NCI-H526 (cell line): ENCODE data around the gene ABTB1.
A peak's percentile ranks its signal among the peaks of the same experiment; 100 is the strongest.

Experiments used
- DNase-seq, 2 experiments: peaks; one replicate each; lab custom pipeline; 2025; lab: John Stamatoyannopoulos, UW

ABTB1 gene

GRCh38 chr3:127672429-127673190 is at the start of gene ABTB1:
ABTB1 (plus strand) TSS chr3:127672952; CDS start chr3:127673026, 74 bp downstream.
- peak; percentile 49 to 94 for DNase-seq

GRCh38 chr3:127624063-127624462 is 48.7 kb upstream of the ABTB1 start:
- no peak for DNase-seq

DNA sequence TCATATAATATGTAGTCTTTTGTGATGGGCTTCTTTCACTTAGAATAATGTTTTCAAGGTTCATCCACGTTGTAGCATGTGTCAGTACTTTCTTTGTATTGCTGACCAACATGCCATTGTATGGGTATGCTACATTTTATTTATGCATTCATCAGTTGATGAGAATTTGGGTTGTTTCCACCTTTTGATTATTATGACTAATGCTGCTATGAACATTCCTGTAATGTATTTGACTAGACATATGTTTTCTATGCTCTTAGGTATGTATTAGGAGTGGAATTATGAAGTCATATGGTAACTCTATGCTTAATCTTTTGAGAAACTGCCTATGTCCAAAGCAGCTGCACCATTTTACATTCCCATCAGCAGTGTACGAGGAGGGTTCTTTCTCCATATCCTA is 46.9 kb upstream of the ABTB1 start:
- no peak for DNase-seq

DNA sequence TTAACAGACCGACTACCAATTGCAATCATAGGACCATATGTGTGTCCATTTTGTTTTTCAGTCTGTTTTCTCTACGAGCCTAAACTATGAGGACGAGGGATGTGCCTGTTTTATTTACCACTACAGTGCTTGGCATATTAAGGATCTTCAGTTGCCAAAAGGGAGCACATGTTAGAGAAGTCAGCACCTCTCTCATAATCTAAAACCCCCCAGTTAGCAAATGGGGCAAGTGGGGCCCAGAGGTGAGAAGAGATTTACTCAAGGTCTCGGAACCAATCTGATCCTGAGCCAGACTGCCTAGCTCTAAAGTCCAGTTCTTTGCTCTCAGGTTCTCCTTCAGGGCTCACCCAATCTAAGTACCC is 44.3 kb upstream of the ABTB1 start:
- DNase-seq: no peak

GRCh38 chr3:127628788-127629466 is 43.8 kb upstream of the ABTB1 start, which contains the start of gene PODXL2:
PODXL2 (plus strand) TSS chr3:127629185; CDS start chr3:127629220, 35 bp downstream.
- peak; percentile 11 to 94 for DNase-seq

- DNase-seq: peak; percentile 55 to 65
Measured at GRCh38 chr3:127629467-127630403, 43.0 kb upstream of the ABTB1 start.

- no peak for DNase-seq
Measured at GRCh38 chr3:127630811-127631714, 41.7 kb upstream of the ABTB1 start.

- no peak for DNase-seq
Measured at GRCh38 chr3:127632035-127632820, 40.5 kb upstream of the ABTB1 start.

- no peak for DNase-seq
Measured at GRCh38 chr3:127634653-127635052, 38.1 kb upstream of the ABTB1 start.

- DNase-seq: peak in 1 of 2 experiments; percentile 18
Measured at GRCh38 chr3:127637546-127637945, 35.2 kb upstream of the ABTB1 start.

DNA sequence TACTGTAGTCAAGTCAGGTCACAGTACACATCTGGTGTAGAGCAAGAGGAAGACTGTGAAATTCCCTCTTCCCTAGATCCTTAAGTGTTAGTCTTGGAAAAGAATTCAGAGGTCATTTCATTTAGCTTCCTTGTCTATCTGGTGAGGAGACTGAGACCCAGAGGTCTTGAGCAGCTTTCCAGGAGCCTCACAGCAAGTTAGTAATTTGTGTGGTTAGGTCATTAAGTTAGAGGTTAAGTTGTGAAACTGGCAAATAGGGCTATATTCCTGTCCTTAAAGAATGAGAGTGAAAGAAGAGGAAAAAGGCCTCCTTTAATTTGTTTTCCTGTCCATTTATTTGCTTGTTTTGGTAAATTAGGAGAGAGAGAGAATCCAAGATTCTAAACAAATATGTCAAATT is 34.8 kb upstream of the ABTB1 start:
- DNase-seq: no peak

GRCh38 chr3:127639173-127640041 is 33.3 kb upstream of the ABTB1 start:
- no peak for DNase-seq

DNA sequence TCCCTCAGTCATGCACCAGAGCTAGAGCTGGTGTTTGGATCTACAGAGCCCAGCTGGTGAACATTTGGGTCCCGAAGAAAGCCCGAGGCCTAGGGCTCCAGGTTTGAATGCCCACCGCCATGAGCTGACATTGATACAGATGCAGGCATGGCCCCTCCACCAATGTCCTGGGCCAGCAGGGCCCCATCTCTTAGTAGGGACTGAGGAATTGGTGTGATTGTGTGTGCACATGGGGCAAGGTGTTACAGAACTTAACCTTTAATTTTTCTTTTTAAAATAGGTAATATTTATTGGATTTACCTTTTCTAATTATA is 32.8 kb upstream of the ABTB1 start:
- DNase-seq: no peak

GRCh38 chr3:127644641-127645370 is 27.9 kb upstream of the ABTB1 start:
- DNase-seq: no peak

GRCh38 chr3:127645371-127646015 is 27.3 kb upstream of the ABTB1 start:
- no peak for DNase-seq

- no peak for DNase-seq
Measured at GRCh38 chr3:127646501-127647046, 26.2 kb upstream of the ABTB1 start.

DNA sequence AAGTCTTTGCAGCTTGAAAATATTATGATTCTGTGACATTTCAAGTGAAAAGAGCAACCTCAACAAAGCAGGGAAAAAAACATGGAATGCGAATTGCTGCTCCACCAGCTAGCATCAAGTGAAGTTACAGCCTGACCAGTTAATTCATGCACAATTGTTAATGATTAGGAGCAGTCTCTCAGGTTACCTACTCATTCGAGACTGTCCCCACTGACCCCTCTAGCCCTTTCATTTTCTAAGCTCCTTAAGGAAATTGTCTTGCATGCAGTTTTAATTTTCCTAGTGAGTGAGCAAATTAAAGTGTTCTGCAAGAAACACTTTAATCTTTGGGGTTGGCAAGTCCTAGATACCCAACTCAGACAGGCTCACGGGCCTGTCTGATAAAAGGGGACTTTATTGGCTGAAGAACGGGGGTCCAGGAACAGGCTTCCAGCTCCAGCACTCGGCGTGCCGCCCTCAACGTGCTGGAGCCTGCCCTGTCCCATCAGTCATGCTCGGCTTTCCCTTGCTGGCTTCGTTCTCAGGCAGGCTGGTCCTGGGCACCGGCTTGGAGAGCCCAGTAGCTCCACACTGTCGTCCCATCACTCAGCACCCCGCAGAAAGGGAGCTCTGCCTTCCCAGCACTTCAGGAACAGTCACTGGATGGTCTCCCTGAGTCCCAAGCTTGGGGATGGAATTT is 25.4 kb upstream of the ABTB1 start:
- DNase-seq: no peak

GRCh38 chr3:127647845-127648204 is 24.9 kb upstream of the ABTB1 start:
- no peak for DNase-seq
